Choroid plexus epithelial cell (primary cell): Measurements from ENCODE around the gene DYRK2.

Experiments used
- DNase-seq: peaks from one replicate; pipeline ENCODE4 v3.0.0-alpha.2; 2010; ENCODE audit warnings: low read depth
- H3K4me3 ChIP-seq: 2 replicates; pipeline ENCODE4 v1.5.1; 2011; ENCODE audit warnings: low read depth, mild to moderate bottlenecking, control low read depth, low read length, moderate library complexity
- TF ChIP-seq, protein P1 (sequence below): conservative IDR thresholded peaks from 2 replicates; pipeline ENCODE4 v1.5.1; 2011; ENCODE audit warnings: low read depth, mild to moderate bottlenecking, control low read depth, inconsistent platforms, low read length, moderate library complexity

The DYRK2 gene

DNA sequence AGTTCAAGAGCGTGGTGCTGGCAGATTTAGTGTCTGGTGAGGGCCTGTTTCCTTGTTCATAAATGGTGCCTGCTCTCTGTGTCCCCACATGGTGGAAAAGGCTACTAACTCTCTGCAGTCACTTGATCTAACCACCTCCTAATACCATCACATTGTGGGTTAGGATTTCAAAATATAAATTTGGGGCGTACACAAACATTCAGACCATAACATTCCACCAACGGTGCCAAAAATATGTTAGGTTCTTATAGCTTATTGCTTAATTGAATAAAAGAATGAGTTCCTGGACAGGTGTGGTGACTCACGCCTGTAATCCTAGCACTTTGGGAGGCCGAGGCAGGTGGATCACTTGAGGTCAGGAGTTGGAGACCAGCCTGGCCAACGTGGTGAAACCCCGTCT lies 3.4 kb upstream of the DYRK2 start:
- no peak for DNase-seq
- TF ChIP-seq, protein P1, sequence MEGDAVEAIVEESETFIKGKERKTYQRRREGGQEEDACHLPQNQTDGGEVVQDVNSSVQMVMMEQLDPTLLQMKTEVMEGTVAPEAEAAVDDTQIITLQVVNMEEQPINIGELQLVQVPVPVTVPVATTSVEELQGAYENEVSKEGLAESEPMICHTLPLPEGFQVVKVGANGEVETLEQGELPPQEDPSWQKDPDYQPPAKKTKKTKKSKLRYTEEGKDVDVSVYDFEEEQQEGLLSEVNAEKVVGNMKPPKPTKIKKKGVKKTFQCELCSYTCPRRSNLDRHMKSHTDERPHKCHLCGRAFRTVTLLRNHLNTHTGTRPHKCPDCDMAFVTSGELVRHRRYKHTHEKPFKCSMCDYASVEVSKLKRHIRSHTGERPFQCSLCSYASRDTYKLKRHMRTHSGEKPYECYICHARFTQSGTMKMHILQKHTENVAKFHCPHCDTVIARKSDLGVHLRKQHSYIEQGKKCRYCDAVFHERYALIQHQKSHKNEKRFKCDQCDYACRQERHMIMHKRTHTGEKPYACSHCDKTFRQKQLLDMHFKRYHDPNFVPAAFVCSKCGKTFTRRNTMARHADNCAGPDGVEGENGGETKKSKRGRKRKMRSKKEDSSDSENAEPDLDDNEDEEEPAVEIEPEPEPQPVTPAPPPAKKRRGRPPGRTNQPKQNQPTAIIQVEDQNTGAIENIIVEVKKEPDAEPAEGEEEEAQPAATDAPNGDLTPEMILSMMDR, result no peak
- no peak overlapping the region for H3K4me3 ChIP-seq

DNA sequence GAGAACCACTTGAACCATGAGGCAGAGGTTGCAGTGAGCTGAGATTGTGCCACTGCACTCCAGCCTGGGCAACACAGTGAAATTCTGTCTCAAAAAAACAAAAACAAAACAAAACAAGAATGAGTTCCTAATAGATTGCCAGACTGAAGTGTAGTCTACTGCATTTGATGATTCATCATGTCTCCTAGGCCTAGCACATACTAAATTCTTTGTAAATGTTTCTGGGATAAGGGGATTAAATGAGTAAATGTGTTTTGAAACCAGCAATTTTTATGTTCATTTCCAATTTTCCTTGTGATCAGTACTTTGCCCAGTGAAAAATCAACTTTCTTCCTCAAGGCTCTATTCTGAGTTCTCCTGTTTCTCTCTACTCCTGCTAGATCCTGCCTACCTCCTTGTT lies 2.9 kb upstream of the DYRK2 start:
- H3K4me3 ChIP-seq, result no peak overlapping the region
- TF ChIP-seq, protein P1, result no peak
- DNase-seq, result peak; percentile 69

DNA sequence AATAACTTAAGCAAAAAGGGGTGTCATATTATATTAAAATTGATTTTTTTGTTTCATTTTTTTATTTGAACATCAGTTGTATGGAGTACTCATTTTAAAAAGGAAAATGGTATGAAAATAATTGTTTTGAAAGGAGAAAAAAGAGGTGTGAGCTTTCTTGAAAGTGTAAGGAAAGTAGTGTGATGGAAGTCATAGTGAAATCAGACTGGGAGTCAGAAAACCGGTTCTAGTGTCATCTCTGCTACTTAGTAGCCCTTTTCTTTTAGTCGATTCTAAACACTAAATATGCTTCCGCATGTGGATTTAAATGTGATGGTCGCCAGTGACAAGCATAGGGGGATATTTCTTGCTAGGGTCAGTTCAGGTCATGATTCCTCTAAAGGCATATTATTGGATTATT lies 1.8 kb upstream of the DYRK2 start:
- TF ChIP-seq, protein P1, result no peak
- DNase-seq, result no peak

DNA sequence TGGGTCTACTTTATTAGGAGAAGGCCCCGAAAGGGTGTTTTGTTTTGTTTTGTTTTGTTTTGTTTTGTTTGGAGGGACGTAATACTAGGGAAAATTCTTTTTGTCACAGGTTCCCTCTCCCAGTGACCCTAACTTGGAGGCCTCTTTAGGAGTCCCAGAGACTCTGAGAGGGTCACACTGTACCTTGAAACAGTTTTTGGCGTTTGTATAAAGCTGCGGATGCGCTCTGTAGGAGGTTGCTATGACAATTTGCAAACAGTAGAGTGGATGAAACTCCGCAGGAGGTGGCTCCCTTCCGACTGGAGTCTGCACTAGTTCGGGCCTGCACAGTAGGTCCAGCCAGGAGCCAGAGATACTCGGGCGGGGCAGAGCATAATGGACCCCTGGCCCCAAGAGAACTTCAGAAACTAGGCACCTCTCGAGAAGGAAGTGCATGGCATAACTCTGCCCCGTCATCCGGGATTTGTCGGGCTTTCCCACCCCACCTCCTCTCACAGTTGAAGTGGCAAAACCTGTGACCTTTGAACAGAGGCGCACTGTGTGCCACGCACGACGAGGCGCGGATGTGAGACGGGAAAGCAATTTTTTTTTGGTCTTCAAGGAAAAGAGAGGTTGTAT lies 1.3 kb upstream of the DYRK2 start:
- TF ChIP-seq, protein P1, result no peak
- no peak for DNase-seq
- H3K4me3 ChIP-seq, result peak overlapping the region; percentile 85

More for the DNA sequence above, 1.8 kb upstream of the DYRK2 start:
- no peak overlapping the region for H3K4me3 ChIP-seq

DNA sequence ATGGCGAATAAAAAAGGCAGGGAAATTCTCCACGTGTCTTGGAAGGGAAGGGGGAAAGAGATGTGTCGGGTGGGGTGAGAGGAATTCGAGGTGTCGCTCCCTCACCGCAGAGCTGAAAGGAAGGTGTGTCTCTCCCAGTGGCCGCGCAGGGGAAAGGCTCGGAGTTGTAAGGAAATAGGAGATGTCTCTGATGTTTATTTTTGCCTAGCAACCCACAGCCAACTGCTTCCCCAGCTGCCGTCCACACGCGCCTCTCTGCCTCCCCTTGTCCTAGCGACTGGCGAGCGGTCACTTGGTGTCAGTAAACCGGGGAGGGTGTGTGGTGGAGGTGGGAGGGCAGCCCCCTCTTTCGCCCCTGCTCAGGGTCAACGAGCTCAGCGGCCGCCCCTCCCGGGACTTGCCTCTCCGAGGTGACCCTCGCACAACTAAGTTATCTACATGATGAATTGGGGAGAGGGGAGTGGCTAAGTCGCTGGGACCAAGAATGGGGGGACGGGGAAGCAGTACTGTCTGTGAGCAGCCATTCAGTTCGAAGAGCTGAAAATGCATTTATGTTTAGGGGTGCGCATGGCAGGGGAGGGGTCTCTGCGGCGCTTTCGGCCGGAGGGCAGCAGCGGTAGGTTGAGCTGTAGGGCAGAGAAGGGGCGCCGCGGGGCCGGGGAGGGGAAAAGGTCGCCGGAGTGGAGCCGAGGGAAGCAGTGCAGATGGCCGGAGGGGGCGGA lies 585 bp upstream of the DYRK2 start:
- TF ChIP-seq, protein P1, result peak; percentile 54

DNA sequence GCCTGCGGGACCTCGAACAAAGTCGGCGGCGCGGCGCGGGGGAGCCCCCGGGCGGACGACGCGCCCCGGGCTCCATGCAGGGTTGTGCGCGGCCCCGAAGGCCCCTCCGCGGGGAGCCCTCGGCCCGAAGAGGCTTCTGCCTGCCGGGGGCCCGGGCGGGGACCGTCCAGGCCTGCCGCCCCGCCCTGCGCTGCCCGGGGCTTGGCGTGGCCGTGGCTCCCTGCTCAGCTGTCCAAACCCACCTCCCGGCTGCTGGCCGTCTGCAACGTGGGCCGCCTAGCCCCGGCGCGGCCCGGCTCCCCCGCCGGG lies 670 bp downstream of the DYRK2 start:
- H3K4me3 ChIP-seq, result peak overlapping the region; percentile 85
- no peak for DNase-seq
- TF ChIP-seq, protein P1, result no peak

More for the DNA sequence above, 585 bp upstream of the DYRK2 start:
- H3K4me3 ChIP-seq, result peak overlapping the region; percentile 85
- peak; percentile 92 for DNase-seq
